ENCODE data around the gene NEXN.

- no peak for TF ChIP-seq CBFB (CRISPR knock-in tag; IDR thresholded peaks at IDR 0.05; ENCODE audit: low read depth)
- TF ChIP-seq E2F4 (CRISPR knock-in tag; IDR thresholded peaks at IDR 0.05; ENCODE audit: borderline replicate concordance, low read depth) = no peak
- no peak for TF ChIP-seq CTCF (IDR thresholded peaks at IDR 0.05)
- TF ChIP-seq GTF2I (CRISPR knock-in tag; conservative IDR thresholded peaks at IDR 0.05) = no peak
These were observed 87.0 kb downstream of the NEXN start for GRCh38 chr1:77975386-77975785.
